Measurements from ENCODE around the gene PACRG. TPM values are rescaled to one million over a fixed set of nuclear protein-coding genes. Genes with fewer than 3 reads are reported as not detected.

PACRG gene
- total and polyA plus RNA-seq, 9 donors = 2.5 to 33.1 (median 3.8) TPM

DNA sequence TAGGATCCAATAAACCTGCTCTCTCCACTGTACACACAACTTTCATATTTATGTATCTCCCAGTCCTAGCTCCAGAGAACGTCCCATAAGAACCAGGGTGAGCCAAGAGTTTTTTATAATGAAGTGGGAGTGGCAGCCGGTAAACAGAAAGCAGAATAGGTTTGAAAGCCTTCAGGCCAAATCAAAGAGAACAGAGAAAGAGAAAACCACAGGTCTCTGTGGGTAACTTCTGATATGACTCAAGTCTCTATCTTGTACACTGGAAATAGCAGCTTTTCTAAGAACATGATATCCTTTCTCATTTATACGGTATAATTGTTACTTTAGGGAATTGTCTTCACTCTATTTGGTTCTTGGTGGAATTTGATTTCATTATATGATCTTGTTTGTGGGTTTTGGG lies 273.6 kb downstream of the PACRG start:
- Histone ChIP-seq H3K27ac (no peak overlapping the region), H3K27me3 (no peaks in the 10 kb centered on the region), H3K4me3 (no peak overlapping the region), H3K4me1 (ENCODE audit: insufficient read depth) (no peaks in the 10 kb centered on the region), H3K36me3 (no peaks in the 10 kb centered on the region), H3K9me3 (no peaks in the 10 kb centered on the region)
- intact Hi-C loops (cut with DNase I) = no loop called here
- TF ChIP-seq, protein P1, sequence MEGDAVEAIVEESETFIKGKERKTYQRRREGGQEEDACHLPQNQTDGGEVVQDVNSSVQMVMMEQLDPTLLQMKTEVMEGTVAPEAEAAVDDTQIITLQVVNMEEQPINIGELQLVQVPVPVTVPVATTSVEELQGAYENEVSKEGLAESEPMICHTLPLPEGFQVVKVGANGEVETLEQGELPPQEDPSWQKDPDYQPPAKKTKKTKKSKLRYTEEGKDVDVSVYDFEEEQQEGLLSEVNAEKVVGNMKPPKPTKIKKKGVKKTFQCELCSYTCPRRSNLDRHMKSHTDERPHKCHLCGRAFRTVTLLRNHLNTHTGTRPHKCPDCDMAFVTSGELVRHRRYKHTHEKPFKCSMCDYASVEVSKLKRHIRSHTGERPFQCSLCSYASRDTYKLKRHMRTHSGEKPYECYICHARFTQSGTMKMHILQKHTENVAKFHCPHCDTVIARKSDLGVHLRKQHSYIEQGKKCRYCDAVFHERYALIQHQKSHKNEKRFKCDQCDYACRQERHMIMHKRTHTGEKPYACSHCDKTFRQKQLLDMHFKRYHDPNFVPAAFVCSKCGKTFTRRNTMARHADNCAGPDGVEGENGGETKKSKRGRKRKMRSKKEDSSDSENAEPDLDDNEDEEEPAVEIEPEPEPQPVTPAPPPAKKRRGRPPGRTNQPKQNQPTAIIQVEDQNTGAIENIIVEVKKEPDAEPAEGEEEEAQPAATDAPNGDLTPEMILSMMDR (IDR thresholded peaks at IDR 0.05) = no peak
- no peak for TF ChIP-seq POLR2A (IDR thresholded peaks at IDR 0.05)
- TF ChIP-seq EP300 (IDR thresholded peaks at IDR 0.05) = no peak
- 59 to 66% (median 66%) methylated on average over 3 of the region's 3 CpGs for WGBS, 3 donors
- DNase-seq = no peak

GRCh38 chr6:163008186-163008585 lies 280.4 kb downstream of the PACRG start:
- Histone ChIP-seq H3K27me3 (no peaks in the 10 kb centered on the region), H3K4me3 (no peak overlapping the region), H3K4me1 (ENCODE audit: insufficient read depth) (no peaks in the 10 kb centered on the region), H3K27ac (no peak overlapping the region), H3K36me3 (no peaks in the 10 kb centered on the region), H3K9me3 (no peaks in the 10 kb centered on the region)
- 82 to 87% (median 86%) methylated on average over 6 of the region's 6 CpGs for WGBS, 3 donors
- intact Hi-C loops (cut with DNase I) = no loop called here
- DNase-seq = no peak
- TF ChIP-seq EP300 (IDR thresholded peaks at IDR 0.05) (no peak), POLR2A (IDR thresholded peaks at IDR 0.05) (no peak)
- TF ChIP-seq, protein P1 (IDR thresholded peaks at IDR 0.05) = no peak

DNA sequence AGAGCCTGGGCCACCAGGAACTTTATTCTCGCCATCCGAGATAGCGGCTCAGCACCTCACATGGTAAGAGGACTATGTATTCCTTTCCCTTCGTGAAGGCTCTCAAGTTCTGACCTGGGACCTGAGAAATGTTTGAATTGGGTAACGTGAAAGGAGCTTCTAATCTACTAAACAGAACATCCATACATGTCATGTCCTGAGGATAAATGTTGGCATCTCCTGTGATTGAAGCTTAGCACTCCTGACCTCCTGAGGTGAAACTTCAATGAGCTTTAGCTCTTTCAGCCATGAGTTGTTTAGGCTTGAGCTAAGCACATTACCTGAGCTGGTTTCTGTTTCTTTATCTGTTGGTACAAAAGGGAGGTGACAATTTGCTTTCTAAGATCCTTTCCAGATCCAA lies 280.9 kb downstream of the PACRG start:
- 88 to 91% (median 89%) methylated on average over 5 of the region's 5 CpGs for WGBS, 3 donors
- Histone ChIP-seq H3K27ac (no peak overlapping the region), H3K36me3 (no peaks in the 10 kb centered on the region), H3K9me3 (no peaks in the 10 kb centered on the region), H3K27me3 (no peaks in the 10 kb centered on the region), H3K4me1 (ENCODE audit: insufficient read depth) (no peaks in the 10 kb centered on the region), H3K4me3 (no peak overlapping the region)
- intact Hi-C loops (cut with DNase I) = no loop called here
- TF ChIP-seq POLR2A (IDR thresholded peaks at IDR 0.05) (no peak), EP300 (IDR thresholded peaks at IDR 0.05) (no peak)
- TF ChIP-seq, protein P1 (IDR thresholded peaks at IDR 0.05) = no peak
- DNase-seq = no peak

DNA sequence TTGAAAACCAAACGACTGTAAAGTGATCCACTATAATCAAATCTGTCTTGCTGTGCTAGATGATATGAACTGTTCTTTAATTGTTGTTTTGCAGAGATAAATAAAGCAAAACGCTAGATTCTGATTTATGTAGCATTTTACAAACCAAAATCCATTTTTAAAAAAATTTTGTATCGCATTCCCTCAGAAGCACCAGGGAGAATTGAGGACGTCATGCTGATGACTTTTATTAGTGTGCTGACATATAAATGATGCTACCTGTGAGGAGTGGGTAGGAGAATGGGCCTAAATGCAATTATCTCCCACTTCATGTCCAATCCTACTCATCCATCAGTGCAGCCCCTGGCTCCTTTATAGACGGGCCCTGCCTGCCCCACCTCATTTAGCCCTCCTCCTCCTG lies 282.4 kb downstream of the PACRG start:
- no peak overlapping the region for H3K27ac ChIP-seq
- intact Hi-C loops (cut with DNase I) = no loop called here
- no peaks in the 10 kb centered on the region for H3K9me3 ChIP-seq
- no peaks in the 10 kb centered on the region for H3K36me3 ChIP-seq
- 68 to 80% (median 69%) methylated on average over 5 of the region's 5 CpGs for WGBS, 3 donors
- H3K4me1 ChIP-seq (ENCODE audit: insufficient read depth) = no peaks in the 10 kb centered on the region
- DNase-seq = no peak
- H3K4me3 ChIP-seq = no peak overlapping the region
- no peaks in the 10 kb centered on the region for H3K27me3 ChIP-seq
- TF ChIP-seq EP300 (IDR thresholded peaks at IDR 0.05) (no peak), POLR2A (IDR thresholded peaks at IDR 0.05) (no peak)
- TF ChIP-seq, protein P1 (IDR thresholded peaks at IDR 0.05) = no peak

DNA sequence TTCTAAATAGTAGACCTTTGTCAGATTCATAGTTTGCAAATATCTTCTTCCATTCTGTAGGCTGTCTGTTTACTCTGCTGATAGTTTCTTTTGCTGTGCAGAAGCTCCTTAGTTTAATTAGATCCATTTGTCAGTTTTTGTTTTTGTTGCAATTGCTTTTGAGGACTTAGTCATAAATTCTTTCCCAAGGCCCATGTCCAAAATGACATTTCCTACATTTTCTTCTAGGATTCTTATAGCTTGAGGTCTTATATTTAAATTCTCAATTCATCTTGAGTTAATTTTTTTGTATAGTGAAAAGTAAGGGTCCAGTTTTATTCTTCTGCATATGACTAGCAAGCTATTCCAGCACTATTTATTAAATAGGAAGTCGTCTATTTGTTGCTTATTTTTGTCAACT lies 287.0 kb downstream of the PACRG start:
- WGBS, 3 donors = 75 to 82% (median 81%) methylated on average over 1 of the region's 1 CpG
- TF ChIP-seq EP300 (IDR thresholded peaks at IDR 0.05) = no peak
- TF ChIP-seq, protein P1 (IDR thresholded peaks at IDR 0.05) = no peak
- no peak for TF ChIP-seq POLR2A (IDR thresholded peaks at IDR 0.05)
- no peaks in the 10 kb centered on the region for H3K27me3 ChIP-seq

More for the DNA sequence above, 287.0 kb downstream of the PACRG start:
- H3K27ac ChIP-seq = no peak overlapping the region
- no peaks in the 10 kb centered on the region for H3K9me3 ChIP-seq
- no peaks in the 10 kb centered on the region for H3K36me3 ChIP-seq
- intact Hi-C loops (cut with DNase I) = no loop called here
- no peaks in the 10 kb centered on the region for H3K4me1 ChIP-seq (ENCODE audit: insufficient read depth)
- DNase-seq = no peak
- no peak overlapping the region for H3K4me3 ChIP-seq

All from ovary (tissue), 9 donors.